ENCODE results near the gene SLC38A11.
A peak's percentile ranks its signal among the peaks of the same experiment; 100 is the strongest.
"Not testable (repeated sequence)": the region's sequence is repeated elsewhere in the genome, so short reads cannot be mapped to it uniquely, and the experiment has no call there.

Gene SLC38A11

DNA sequence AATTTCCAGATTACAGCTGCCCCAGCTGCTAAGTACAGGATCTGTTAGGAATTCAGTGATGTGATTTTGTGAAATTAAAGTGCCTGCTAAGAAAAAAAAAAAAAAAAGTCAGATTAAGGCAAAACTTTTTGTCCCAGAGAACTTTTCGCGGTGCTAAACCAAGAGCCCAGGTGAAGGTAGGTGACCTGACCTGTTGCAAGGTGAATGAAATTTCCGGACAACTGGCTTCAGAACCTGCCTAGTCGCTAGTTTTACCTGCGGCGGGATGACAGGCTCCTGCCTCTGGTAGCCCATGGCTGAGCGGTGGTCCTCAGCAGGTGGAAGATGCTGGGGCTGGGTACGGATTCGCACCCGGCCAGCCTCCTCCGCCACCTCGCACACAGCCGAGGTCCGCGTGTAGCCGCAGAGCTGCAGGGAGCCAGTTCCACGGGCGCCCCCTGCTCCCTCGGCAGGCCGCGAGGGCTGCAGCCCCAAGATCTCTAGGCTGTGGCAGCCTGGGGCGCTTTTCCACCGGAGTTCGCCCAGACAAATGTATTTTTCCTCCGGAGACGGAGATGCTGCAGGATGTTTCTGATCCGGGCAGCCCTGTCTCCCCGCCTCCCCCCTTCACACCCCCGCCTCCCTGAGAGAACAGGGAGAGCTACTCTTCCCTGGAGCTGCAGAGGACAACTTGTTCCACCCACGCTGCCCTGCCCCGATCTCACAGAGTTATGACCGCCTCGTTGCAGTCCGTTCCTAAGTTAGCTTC is at the start of gene SLC38A11:
SLC38A11 (minus strand) TSS at position 572 of the 748 bp plus-strand sequence; CDS start at position 294, 278 bp downstream.
- no peak for DNase-seq (ENCODE audit: low spot score)

DNA sequence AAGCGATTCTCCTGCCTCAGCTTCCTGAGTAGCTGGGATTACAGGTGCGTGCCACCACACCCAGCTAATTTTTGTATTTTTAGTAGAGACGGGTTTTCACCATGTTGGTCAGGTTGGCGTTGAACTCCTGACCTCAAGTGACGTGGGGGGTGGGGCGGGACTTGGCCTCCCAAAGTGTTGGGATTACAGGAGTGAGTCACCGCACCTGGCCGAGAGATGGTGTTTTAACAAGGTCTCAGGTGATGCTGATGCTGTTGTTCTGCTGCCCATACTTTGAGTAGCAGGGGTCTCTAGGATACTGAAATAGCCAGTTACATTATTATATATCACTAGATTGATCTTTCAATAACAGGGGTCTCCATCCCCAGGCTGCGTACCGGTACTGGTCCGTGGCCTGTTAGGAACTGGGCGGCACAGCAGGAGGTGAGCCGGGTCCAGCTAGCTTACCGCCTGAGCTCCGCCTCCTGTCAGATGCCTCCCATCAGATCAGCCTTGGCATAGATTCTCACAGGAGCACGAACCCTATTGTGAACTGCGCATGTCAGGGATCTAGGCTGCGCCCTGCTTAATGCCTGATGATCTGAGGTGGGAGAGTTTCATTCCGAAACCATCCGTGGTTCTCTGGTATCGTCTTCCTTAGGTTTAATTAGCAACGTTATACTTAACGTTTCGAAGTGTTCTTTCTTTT is 48.3 kb upstream of the SLC38A11 start:
- no peak for DNase-seq (ENCODE audit: low spot score)

- DNase-seq (ENCODE audit: low spot score) = no peak
Observed at GRCh38 chr2:165002638-165003037, 47.3 kb upstream of the SLC38A11 start.

DNA sequence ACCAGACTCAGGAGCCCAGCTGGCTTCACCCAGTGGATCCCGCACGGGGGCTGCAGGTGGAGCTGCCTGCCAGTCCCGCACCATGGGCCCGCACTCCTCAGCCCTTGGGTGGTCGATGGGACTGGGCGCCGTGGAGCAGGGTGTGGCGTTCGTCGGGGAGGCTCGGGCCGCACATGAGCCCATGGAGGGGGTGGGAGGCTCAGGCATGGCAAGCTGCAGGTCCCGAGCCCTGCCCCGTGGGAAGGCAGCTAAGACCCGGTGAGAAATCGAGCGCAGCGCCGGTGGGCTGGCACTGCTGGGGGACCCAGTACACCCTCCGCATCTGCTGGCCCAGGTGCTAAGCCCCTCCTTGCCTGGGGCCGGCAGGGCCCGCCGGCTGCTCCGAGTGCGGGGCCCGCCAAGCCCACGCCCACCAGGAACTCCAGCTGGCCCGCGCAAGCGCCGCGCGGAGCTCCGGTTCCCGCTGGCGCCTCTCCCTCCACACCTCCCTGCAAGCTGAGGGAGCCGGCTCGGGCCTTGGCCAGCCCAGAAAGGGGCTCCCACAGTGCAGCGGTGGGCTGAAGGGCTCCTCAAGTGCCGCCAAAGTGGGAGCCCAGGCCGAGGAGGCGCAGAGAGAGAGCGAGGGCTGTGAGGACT is 39.5 kb upstream of the SLC38A11 start:
- DNase-seq (ENCODE audit: low spot score) = not testable (repeated sequence)

DNA sequence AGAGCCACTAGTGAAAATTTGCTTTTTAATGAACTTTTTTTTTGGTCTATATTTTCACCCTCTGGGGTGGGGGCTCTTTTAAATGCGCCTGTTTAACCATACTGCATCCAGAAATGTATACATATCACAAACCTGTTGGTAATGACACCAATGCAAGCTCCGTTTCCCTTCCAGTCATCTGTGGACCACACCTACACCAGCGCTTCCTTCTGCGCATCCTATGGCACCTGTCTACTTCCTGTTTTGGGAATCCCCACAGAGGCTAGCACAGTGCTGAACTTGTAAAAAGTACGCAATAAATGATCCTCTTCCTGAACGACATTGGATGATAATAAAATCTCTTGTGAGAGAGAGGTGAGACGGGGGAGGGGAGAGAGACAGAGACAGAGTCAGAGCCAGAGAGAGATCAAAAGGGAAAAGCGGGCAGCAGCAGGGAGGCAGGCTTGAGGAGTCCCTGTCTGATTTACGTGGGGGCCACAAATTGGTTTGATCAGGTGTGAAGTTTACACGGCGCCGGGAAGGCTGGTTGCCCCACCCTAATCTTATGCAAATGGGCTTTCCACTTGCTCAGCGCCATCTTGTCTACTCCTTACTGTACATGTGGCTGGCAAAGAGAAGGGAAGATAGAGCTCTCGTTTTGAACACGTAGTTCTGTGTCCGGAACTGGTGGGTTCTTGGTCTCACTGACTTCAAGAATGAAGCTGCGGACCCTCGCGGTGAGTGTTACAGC is 38.1 kb upstream of the SLC38A11 start:
- no peak for DNase-seq (ENCODE audit: low spot score)

GRCh38 chr2:164992818-164993217 is 37.5 kb upstream of the SLC38A11 start:
- DNase-seq (ENCODE audit: low spot score) = peak; percentile 80

DNA sequence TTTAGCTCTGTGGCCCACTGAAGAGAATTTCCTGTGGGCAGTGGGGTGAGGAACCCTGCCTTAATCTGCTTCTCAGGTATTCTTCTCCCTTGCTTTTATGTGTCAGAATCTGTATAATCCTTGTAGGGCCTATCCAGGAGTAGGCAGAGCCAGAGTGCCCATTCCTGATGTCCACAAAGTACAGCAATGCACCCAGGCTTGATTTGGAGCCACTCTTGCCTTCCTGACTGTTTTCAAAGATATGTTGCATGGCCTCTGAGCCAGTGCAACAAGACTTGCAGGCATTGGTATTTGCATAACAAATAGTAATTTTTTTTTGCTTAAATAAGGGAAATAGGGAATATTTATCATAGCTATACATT is 36.7 kb upstream of the SLC38A11 start:
- not testable (repeated sequence) for DNase-seq (ENCODE audit: low spot score)

DNA sequence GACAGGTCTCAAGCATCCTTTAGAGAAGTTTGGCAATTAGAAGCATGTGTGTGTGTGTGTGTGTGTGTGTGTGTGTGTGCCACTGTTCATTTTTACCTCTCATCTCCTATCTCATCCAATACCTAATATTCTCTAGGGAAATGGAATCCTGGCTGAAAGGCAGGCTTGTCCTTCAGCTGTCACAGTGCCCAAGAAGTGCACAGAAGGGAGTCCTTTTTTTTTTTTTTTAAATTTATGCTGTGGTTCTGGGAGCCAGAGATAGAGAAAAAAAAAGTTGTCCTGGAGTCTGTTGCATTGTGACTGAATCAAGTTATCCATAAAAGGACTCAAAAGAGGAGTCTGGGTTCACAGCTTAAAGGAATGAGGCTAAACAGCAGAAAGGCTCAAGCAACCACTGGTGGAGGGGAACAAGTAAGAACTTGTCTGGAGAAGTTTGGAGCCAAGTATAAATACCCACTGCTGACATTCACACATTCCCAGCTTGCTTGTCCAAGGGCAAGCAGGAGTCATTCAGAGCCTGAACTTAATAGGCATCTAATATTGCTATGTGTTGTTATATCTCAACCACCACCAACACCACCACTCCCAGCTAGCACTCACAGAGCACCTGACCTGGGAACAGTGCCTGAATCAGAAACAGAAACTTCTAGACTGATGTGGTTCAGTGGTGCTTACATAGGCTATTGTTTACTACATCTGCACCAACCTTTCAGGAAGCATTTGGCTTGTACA is 36.2 kb upstream of the SLC38A11 start:
- DNase-seq (ENCODE audit: low spot score) = not testable (repeated sequence)

DNA sequence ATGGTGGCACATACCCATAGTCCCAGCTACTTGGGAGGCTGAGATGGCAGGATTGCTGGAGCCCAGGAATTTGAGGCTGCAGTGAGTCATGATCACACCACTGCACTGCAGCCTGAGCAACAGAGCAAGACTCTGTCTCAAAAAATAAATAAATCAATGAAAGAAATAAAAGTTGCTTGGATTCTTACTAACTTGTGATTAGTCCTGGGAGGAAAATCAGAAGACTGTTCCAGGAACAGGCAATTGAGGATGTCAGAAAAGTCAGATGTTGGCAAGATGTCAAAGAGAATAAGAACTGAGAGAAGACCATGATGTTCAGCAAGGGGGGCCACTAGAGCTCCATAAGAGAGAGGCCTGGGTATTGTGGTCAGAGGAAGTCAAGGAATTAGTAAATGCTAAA is 35.6 kb upstream of the SLC38A11 start:
- DNase-seq (ENCODE audit: low spot score) = not testable (repeated sequence)

DNA sequence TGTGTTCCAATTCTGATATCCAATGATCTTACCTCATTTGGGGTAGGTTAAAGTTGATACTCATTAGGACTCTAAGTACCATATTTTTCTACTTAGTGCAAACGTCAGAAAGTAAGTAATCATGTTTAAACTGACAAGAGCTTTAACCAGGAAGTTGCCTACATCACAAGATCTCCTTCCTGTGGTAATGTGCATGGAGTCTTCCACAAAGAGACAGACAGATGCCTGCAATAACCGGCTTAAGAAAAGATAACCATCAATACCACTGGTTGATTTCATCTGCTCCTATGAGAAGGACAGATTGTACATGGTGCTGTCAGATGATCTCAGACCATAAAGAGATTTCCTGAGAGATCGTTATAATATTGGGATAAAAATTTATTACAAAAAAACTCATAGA is 33.5 kb upstream of the SLC38A11 start:
- DNase-seq (ENCODE audit: low spot score) = not testable (repeated sequence)

DNA sequence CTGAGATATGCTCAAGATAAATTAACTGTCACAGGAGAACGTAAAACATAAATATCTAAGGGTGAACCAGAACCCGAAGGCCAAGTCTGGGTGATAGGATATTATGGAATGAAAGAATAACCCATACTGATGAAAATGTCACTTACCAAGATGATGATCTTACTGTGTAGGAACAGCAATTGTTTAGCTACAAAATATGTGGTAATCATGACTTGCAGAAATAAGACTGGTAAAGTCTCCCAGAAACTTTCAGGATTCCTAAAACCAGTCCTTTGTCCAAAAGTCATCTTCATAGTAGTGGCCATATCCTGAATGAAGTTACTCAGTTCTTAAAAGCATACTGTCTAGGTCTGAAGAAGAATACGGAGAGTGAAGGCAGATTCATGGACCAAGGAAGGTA is 30.7 kb upstream of the SLC38A11 start:
- DNase-seq (ENCODE audit: low spot score) = not testable (repeated sequence)

GRCh38 chr2:164984428-164984827 is 29.1 kb upstream of the SLC38A11 start:
- DNase-seq (ENCODE audit: low spot score) = no peak

DNA sequence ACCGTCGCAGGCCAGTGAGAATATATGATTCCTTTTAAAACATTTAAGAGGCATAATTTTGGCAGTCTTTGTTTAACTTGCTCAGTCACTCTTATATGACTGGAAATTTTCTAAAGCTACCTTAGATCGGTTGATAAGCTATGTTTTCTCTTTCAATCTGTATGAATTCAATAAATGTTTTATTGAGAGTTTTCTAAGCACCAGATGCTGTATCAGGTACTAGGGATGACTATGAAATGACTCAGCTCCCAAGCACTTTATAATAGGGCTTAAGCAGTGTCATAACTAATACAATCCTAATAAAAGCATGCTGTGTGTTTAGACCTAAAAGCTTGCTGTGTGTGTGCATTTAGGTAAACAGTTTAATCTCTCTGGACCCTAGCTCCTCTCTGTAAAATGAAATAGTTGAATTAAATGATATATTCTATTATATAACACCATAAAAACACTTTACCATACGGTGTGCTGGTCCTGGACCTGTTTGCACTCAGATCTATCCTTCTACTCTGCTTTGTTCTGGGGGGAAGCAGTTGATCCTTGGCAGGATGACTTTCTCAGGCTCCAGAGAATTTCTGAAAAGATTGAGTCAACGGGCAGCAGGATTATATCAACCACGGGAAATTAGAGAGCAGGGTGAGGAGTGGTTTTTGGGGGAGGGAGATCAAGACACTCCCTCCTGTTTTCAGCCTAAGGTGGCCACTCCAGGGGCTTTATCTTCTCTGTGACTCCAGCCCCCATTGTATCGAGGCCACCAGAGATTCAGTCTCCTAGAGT is 26.1 kb upstream of the SLC38A11 start:
- no peak for DNase-seq (ENCODE audit: low spot score)

DNA sequence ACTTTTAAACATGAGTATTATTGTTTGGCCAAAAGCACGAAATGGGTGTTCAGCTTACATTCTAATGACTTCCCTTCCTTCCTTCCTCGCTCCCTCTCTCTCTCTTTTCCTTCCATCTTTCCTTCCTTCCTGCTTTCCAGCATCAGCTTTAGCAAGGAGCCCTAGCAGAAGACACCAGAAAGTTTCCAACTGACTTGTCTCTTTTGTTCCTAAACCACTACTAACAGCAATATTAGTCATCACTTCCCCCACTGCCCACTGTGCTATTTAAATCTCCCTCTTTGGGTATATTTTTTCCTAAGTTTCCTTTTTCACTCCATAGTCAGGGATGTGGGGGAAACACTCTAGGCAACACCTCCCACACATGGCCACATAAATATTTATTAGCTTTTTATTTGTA is 25.4 kb upstream of the SLC38A11 start:
- DNase-seq (ENCODE audit: low spot score) = not testable (repeated sequence)

- no peak for DNase-seq (ENCODE audit: low spot score)
Observed at GRCh38 chr2:164979113-164979512, 23.8 kb upstream of the SLC38A11 start.

DNA sequence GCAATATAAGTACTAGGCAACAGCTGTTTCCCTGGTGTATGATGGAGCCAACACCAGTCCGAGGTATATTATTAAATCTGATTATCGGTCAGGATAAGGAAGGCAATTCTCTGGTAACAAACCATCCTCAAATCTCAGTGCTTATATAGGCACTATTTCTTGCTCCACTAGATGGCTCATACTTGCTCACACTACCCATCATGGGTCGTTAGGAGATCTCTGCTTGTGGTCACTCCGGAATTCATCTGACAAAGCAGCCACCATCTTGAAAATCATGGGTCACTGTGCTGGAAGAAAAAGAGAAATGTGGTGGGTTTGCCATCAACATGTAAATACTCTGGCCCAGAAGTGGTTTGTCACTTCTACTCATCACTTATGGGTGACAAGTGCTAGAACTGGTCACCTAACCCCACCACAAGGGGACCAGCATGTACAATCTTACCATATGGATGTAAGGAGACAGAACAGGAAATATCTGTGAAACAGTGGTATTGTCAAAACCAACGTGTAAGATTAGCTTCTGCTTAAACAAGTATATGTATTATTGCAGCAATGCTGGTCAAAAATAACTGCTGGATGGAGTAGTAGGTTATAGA is 21.6 kb upstream of the SLC38A11 start:
- DNase-seq (ENCODE audit: low spot score) = peak; percentile 6

DNA sequence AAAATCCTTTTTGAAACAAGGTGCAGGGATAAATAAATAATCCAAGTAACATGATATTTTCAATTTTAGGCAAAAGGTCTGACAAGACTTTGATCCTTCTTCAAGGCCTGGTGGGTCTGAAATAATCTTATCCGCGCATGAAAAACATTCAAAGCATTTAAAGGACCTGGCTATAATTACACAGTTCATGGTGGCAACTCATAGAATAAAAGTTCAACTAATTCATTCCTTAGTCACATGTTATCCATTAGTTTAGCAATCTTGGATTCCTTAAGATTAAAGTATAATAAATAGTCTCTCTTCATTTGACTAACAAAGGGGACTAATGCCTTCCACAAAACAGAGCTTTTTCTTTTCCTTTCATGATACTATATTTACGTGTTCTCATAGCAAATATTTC is 21.0 kb upstream of the SLC38A11 start:
- DNase-seq (ENCODE audit: low spot score) = no peak

DNA sequence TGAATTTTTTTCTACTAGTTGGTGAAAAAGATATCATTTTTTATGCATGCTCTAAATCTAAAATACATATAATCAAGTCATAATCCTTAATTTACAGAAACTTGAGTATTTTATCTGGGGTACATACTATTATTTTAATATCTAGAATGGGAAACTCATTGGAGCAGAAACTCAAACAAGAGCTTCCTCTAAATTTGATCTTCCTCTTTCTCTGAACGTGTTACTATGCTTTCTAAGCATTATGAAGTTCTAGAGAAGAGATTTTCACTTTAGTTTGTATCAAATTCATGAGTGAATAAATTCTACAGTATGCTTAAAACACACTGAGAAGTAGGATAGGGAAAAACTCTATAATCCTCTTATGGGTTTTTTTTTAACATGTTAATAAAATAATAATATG is 20.6 kb upstream of the SLC38A11 start:
- DNase-seq (ENCODE audit: low spot score) = no peak

DNA sequence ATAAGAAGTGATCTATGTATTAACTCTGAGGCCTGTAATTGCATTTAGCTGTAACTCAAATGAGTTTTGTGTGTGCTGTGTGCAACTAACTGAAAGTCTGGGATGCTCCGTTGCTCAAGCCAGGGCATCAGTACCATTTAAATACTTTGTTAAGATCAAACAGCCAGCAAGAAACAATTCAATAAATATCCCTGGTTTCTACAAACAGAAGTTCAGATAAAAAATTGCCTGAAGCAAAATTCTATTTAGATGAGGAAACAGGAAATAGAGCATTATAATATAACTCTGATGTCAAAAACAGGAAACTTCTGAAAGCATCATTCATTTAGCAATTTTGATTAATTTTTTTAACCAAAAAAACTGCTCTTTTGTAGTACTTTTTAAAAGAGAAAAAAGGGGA is 18.9 kb upstream of the SLC38A11 start:
- DNase-seq (ENCODE audit: low spot score) = no peak

- no peak for DNase-seq (ENCODE audit: low spot score)
Observed at GRCh38 chr2:164972216-164972615, 16.9 kb upstream of the SLC38A11 start.
